Measurements from ENCODE around the gene STIM1. TPM values are rescaled to one million over a fixed set of nuclear protein-coding genes. Genes with fewer than 3 reads are reported as not detected.

The STIM1 gene
- total and polyA plus RNA-seq, 10 of the 15 experiments (the other 5 are each of a cell fraction or from before 2014, with no cell fraction given) = 8.6 to 57.7 (median 29.3) TPM

- TF ChIP-seq ZBTB11 (CRISPR knock-in tag; IDR thresholded peaks at IDR 0.05) = no peak
Measured at GRCh38 chr11:4022669-4023068, 167.2 kb downstream of the STIM1 start (continued).

- no peaks in the 10 kb centered on the region for H4K20me1 ChIP-seq (ENCODE audit: control insufficient read depth, insufficient read depth)
- ChIA-PET SMC1A (ENCODE audit: uncharacterized antibody, unreplicated experiment) (interaction anchor here (1.1 kb wide), 2 partner anchors 16 to 164 kb away, joined by 3 read pairs; no protein-coding TSS in a partner anchor), POLR2A (no interaction called here), CTCF (interaction anchor here (1.4 to 1.6 kb wide), 4 partner anchors 34 to 215 kb away, joined by 3 to 4 read pairs (median 4); partner anchors contain the start of gene STIM1), RAD21 (ENCODE audit: unreplicated experiment) (no interaction called here)
- TF ChIP-seq ZSCAN29 (IDR thresholded peaks at IDR 0.05) (no peak), RFX5 (IDR thresholded peaks at IDR 0.05; ENCODE audit: low read depth, low read length) (no peak), PAX5 (IDR thresholded peaks at IDR 0.05; ENCODE audit: borderline replicate concordance, low read depth, low read length) (no peak), MAX (IDR thresholded peaks at IDR 0.05; ENCODE audit: low read depth, low read length) (no peak), MTA2 (IDR thresholded peaks at IDR 0.05; ENCODE audit: low read depth) (no peak), JUND (IDR thresholded peaks at IDR 0.05; ENCODE audit: low read depth, low read length) (no peak), TCF3 (IDR thresholded peaks at IDR 0.05; ENCODE audit: borderline replicate concordance, insufficient read depth, low read depth, low read length) (no peak), RAD21 (IDR thresholded peaks at IDR 0.05; ENCODE audit: insufficient read depth, low read depth, low read length) (no peak)
- TF ChIP-seq, protein P1, sequence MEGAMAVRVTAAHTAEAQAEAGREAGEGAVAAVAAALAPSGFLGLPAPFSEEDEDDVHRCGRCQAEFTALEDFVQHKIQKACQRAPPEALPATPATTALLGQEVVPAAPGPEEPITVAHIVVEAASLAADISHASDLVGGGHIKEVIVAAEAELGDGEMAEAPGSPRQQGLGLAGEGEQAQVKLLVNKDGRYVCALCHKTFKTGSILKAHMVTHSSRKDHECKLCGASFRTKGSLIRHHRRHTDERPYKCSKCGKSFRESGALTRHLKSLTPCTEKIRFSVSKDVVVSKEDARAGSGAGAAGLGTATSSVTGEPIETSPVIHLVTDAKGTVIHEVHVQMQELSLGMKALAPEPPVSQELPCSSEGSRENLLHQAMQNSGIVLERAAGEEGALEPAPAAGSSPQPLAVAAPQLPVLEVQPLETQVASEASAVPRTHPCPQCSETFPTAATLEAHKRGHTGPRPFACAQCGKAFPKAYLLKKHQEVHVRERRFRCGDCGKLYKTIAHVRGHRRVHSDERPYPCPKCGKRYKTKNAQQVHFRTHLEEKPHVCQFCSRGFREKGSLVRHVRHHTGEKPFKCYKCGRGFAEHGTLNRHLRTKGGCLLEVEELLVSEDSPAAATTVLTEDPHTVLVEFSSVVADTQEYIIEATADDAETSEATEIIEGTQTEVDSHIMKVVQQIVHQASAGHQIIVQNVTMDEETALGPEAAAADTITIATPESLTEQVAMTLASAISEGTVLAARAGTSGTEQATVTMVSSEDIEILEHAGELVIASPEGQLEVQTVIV (IDR thresholded peaks at IDR 0.05; ENCODE audit: borderline replicate concordance, partially characterized antibody) = no peak
- TF ChIP-seq, protein P2, sequence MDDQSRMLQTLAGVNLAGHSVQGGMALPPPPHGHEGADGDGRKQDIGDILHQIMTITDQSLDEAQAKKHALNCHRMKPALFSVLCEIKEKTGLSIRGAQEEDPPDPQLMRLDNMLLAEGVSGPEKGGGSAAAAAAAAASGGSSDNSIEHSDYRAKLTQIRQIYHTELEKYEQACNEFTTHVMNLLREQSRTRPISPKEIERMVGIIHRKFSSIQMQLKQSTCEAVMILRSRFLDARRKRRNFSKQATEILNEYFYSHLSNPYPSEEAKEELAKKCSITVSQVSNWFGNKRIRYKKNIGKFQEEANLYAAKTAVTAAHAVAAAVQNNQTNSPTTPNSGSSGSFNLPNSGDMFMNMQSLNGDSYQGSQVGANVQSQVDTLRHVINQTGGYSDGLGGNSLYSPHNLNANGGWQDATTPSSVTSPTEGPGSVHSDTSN (IDR thresholded peaks at IDR 0.05; ENCODE audit: insufficient replicate concordance, low read depth, low read length) = no peak
- no peak overlapping the region for H3K4me2 ChIP-seq (ENCODE audit: control insufficient read depth, insufficient read depth)
- H3K4me3 ChIP-seq = no peak overlapping the region
- DNase-seq (ENCODE audit: low read depth, low spot score) (no peak), FAIRE-seq (no peak), ATAC-seq (no peak)
- H3K9ac ChIP-seq (ENCODE audit: control insufficient read depth, insufficient read depth, low read length) = no peak overlapping the region
- H3K4me1 ChIP-seq (ENCODE audit: control insufficient read depth, insufficient read depth, low read length) = no peaks in the 10 kb centered on the region
- H3K27ac ChIP-seq (ENCODE audit: control insufficient read depth, insufficient read depth) = no peak overlapping the region
- H2AFZ ChIP-seq (ENCODE audit: control insufficient read depth, low read depth, low read length) = no peak overlapping the region
- peaks cover 2 to 5% of the 10 kb centered on the region in 2 experiments for H3K36me3 ChIP-seq (ENCODE audit: control insufficient read depth in 2 of 2, insufficient read depth in 2 of 2, low read length in 1 of 2)
- intact Hi-C loops (cut with micrococcal nuclease; ENCODE audit: unreplicated experiment) = no loop called here
- no peaks in the 10 kb centered on the region; the same call in none of the 2 replicates for H3K79me2 ChIP-seq (ENCODE audit: control insufficient read depth, insufficient read depth, low read length)
- peaks cover 4% of the 10 kb centered on the region for H3K9me3 ChIP-seq (replicated peaks; ENCODE audit: control insufficient read depth, insufficient read depth, low read length)
- no TSS peak for BruUV-seq (replicated peaks)
- in situ Hi-C loops (cut with MboI) = no loop called here
- 92% methylated on average over 3 of the region's 3 CpGs for WGBS (ENCODE audit: insufficient coverage, insufficient replicate concordance, low lambda C conversion rate, missing lambda C conversion rate)
- no peaks in the 10 kb centered on the region for H3K27me3 ChIP-seq (replicated peaks in 1 of 2; ENCODE audit: control insufficient read depth in 2 of 2, insufficient read depth in 2 of 2, low read length in 1 of 2)
Measured at GRCh38 chr11:4025248-4025966, 169.9 kb downstream of the STIM1 start.

Measured in GM12878 (cell line).